GM18868 (cell line): ENCODE results near the gene FOXI2.

Experiments used
- ATAC-seq: cut with Tn5 transposase; IDR thresholded peaks from one replicate; pipeline ENCODE4 v1.9.1; 2021; ENCODE audit warnings: mild to moderate bottlenecking, moderate library complexity; ENCODE audit not compliant: unreplicated experiment

FOXI2 gene

DNA sequence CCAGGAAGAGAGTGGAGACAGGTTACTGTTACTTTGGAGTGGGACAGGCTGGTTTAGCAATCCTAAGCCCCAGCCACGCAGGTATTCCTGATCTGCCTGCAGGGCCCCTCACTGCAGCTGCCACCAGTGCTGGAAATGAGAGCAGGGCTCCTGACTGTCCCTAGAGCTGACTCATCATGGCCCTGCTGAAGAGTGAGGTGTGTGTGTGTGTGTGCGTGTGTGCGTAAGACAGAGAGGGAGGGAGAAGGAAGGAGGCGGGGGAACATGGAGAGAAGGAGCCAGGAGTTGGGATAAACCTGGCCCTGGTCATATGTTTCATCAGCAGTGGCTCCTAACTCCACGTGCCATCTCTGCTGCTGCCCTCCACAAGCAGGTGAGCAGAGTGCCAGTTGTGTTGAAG lies 3.6 kb downstream of the FOXI2 start:
- no peak for ATAC-seq

DNA sequence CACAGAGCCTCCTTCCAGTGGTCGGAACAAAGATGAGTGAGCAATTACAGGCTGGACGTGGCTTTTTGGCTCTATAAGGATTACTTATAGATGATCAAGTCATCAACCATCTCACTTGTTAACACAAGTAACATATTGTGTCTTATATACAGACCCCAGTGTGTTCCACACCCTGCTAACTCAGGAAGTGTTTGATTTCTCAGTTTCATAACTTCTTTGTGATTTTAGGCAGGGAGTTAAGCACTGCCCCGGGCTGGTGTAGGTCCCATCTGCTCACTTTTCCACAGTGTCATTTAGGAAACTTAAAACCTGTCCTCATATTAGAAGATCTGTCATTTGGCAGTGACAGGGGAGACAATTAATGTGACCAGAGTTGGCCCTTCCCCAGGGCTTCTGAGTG lies 6.2 kb downstream of the FOXI2 start:
- no peak for ATAC-seq

DNA sequence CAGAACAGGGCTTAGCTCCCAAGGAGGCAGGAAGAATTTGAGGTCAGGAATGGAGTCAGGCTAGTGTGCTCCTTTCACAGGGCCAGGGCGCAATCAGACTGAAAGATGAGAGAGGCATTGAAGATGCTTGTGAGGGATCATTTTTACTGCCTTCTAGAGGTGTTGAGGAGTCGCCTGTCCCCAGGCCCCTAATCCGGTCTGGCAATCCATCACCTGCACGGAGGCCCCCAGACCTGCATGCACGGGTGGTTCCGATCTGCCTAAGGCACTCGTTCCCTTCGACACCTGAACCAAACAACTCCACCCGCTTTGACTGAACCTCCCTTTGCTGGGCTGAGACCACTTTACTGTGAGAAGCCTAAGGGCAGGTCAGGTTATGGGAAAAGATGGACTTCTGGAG lies 8.0 kb downstream of the FOXI2 start:
- ATAC-seq: no peak

DNA sequence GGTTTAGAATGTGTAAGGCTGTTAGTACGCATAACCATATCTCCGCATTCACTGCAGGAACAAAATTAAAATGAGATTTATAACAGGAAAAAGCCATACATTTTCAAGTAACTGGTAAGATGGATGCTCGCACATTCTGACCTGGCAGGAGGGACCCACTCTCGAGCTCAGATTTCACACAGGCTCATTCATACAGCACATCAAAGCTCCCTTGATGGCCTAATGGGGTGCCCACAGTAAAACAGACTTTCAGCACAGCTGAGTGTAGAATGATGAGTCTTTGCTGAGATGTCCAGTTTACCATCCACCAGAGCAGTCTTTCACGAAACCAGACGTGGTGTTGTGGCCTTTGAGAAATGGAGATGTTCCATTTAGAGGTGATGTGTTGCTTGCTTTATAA lies 8.9 kb downstream of the FOXI2 start:
- ATAC-seq: no peak

DNA sequence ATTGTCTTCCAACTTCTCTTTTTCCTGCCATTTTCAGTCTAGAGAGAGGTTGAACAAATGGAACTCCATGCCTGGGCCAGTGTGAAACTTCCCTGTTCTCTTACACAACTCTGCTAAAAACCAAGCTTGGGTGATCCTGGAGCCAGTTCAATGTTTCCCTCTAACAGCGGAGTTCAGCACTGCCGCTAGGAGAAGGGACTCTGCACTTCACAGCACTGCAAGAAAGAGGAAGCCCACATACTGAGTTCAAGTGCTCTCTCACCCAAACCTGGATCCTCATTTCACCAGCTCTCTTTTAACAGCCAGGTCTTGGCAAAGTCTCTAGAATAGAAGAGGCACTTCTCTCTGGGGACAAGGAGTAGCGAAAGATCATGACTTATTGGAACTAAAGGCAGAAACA lies 18.8 kb downstream of the FOXI2 start:
- no peak for ATAC-seq

DNA sequence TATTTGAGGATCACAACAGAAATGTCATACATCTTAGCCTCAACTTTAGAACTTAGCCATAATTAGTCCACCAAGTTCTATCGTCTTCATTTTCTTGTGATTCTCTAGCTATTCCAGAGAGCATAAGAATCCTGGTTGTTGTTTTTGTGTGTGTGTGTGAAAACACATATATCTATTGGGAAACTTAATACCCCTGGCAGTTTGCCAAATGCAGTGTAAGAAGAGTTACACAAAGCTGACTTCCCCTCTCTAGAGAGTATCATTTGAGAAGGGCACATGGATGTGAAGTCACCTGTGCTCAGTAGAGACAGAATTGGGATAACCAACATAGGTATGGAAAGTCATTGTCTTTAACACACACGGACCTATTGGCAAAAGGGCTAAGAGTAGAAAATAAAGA lies 19.3 kb downstream of the FOXI2 start:
- ATAC-seq: no peak

DNA sequence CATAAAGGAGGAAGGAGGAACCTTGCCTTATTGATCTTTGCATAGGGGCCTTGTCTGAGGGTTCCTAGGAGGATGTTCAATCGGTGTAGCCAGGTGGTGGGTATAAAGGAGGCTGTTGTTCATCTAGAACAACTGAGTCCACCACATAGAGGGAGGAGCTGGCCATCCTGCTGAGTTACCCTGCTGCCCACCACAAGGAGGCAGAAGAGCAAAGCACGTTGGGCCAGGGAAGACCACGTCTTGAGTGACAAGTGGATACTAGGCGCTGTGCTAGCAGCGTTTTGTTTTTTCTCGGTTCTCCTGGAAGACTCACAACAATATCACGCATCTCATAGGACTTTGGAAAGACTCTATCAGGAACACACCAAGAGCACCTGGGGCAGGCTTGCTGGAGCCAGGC lies 20.0 kb downstream of the FOXI2 start:
- ATAC-seq: no peak

DNA sequence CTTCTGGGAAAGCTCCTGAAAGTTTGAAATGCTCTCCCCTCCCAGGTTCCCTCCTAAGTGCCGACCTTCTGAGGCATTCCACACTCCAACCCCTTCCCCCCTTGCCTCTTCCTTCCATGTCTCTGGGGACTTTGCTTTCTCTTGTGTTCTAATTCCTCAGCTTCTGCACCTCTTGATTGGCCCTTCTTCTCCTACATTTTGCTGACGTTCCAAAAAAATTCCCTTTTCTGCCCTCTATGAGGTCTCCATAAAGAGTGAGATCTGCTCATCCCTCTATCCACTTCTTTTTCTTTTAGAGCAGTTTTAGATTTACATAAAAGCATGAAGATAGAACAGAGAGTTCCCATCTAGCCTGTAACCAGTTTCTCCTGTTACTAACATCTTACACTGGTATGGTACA lies 22.3 kb downstream of the FOXI2 start:
- no peak for ATAC-seq

DNA sequence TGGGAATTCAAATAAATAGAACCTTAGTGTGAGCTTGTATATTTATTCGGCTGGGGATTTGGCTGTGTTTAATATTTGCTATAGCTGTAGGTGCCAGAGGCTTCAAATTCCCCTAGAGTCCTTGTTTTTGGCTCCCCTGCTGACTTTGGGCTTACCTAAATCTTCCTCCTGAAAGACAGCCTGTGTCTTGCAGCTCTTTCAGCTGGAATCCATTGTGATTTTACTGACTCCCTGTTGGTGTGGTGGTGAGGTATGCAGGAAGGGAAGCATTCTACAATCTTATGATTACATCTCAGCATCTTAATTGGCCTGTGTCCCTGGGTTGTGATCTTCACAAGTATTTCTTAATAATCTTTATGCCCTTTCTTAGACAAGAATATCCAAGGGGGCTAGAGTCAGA lies 25.9 kb downstream of the FOXI2 start:
- no peak for ATAC-seq

DNA sequence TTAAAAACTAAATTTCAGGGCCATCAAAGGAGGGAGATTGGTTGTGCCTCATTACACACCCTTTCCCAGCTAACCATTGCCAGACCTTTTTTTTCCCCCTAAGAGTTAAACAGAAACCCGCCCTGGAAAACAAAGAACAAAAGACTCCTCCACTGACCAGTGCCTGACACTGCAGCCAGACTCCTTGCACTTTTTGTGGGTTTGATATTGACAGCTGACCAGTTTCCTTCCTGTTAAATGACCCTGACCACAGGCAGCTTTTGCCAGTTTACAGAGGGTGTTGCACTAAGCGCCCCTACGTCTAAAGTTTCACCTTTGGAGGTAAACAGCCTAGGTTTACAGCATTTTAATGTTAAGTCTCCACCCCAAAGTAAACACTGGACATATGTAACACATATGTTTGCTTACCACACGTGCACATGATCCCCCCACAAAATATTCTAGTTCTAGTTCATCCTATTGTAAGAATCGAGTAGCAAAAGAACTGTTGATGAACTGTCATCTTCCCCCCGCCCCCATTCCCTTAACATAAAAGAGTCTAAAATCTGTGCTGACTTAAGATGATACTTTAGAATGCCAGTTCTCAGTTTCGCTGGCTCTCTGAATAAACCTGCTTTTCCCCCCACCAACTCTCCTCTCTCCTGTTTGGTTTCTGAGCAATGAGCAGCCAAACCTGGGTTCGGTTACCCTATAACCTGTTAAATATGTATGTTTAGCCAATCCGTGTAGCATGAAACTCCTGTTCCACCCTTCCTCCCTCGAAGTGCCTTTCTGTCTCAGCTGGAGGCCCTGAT lies 38.0 kb downstream of the FOXI2 start:
- peak; percentile 47 for ATAC-seq

DNA sequence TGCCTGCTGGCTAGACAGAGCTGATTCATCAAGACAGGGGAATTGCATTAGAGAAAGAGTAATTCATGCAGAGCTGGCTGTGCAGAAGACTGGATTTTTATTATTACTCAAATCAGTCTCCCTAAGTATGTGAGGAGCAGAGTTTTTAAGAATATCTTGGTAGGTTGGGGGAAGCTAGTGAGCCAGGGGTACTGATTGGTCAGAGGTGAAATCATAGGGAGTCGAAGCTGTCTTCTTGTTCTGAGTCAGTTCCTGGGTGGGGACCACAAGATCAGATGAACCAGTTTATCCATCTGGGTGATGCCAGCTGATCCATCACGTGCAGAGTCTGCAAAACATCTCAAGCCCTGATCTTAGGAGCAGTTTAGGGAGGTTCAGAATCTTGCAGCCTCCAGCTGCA lies 39.8 kb downstream of the FOXI2 start:
- no peak for ATAC-seq

DNA sequence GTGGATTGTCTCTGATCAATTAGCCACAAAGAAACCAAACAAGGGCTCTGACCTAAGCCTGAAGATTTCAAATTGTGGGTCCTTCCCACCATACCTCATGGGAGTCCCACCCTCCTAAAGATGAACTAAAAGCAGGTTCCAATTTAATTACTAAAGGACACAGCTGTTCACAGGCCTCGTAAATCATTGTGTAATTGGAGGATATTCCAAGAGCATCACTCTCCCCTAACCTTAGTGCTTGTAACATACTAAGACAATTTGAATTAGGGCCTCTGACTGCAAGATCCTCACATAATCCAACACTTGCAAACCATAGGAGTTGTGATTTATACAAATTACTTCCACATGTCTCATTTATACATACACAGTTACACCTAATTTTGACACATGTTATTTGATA lies 44.4 kb downstream of the FOXI2 start:
- ATAC-seq: no peak

DNA sequence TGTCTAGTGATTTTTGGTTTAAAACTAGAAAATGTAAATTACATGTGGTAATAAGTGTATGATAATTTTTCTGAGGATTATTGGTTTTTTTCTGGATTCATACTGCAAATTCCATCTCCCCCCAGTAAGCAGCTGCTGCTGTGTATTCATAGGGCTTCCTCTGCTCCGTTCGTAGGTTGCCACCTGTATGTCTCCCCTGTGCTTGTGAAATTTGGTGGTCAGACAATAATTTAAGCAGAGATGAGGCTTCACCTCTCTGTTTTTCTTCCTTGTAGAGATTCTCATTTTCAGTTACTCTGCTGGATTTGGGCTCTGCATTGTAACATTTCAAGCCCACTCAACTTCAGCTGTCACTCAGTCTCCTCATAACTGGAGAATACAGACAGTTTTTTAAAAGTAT lies 50.9 kb downstream of the FOXI2 start:
- no peak for ATAC-seq

DNA sequence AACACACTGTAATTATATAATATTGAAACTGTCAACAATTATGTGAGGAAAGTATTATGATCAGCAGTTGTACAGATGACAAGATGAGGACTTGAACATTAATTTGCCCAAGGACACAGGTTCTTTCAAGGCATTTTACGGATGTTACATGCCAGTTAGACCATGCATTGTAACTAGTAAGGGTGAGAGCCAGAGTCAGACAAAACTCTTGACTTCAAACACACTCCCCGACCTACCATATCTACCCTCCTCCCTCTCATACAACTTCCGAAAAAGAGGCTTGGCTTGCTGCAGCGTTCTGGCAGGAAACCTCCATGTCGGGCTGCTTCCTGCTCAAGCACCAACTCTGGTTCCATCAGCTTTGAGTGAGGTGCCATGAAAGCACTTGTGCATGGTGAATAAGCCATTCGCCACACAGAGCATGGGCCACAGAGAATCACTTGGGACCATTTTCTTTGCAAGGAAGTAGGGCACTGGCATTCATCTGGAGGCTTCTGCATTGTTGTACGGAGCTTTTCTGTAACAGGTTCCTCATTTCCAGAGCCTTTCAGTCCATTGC lies 53.2 kb downstream of the FOXI2 start:
- no peak for ATAC-seq
